ENCODE measurements around the gene HOXB8.

GRCh38 chr17:48565022-48565554 is 50.0 kb downstream of the HOXB8 start:
- TF ChIP-seq POLR2A (IDR thresholded peaks at IDR 0.05) (no peak), CTCF (IDR thresholded peaks at IDR 0.05) (no peak), EP300 (IDR thresholded peaks at IDR 0.05) (no peak), POLR2AphosphoS5 (IDR thresholded peaks at IDR 0.05) (no peak)

Measured in upper lobe of left lung (tissue), 4 donors.